Measurements from ENCODE around the gene NOS1AP.
"Not testable (repeated sequence)": the region's sequence is repeated elsewhere in the genome, so short reads cannot be mapped to it uniquely, and the experiment has no call there.

Gene NOS1AP

GRCh38 chr1:162416215-162416614 lies 346.7 kb downstream of the NOS1AP start:
- DNase-seq (ENCODE audit: low read depth): no peak

DNA sequence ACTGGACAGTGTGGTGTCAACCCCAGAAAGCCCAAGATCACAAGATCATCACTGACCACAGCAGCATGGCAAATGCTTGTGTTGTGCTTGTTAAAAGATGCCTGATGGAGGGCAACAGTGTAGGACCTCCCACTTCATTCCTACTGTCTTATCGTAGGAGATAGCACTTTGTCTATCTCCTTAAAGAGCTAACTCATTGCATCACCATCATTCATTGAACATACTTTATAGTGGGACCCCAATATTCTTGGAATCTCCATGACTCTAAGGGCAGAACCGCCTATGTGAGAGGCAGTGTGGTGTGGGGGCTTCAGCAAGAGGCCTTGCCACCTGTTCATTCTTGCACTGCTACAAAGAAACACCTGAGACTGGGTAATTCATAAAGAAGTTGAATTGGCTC lies 347.4 kb downstream of the NOS1AP start:
- DNase-seq (ENCODE audit: low read depth): no peak

GRCh38 chr1:162417650-162418049 lies 348.2 kb downstream of the NOS1AP start:
- DNase-seq (ENCODE audit: low read depth): no peak

DNA sequence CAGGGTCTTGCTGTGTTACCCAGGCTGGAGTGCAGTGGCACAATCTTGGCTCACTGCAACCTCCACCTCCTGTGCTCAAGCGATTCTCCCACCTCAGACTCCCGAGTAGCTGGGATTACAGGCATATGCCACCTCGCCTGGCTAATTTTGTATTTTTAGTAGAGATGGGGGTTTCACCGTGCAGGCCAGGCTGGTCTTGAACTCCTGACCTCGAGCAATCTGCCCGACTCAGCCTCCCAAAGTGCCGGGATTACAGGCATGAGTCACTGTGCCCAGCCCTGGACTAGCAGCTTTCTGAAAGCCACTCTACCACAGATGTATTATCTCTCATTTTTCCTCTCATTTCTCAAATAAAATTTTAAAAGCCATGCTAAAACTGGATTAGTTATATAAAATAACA lies 349.1 kb downstream of the NOS1AP start:
- DNase-seq (ENCODE audit: low read depth): not testable (repeated sequence)

- DNase-seq (ENCODE audit: low read depth): not testable (repeated sequence)
These were observed 350.0 kb downstream of the NOS1AP start for GRCh38 chr1:162419450-162419931.

All from activated T-cell treated with anti-CD3 and anti-CD28 coated beads for 48 hours (primary cell).